Fibroblast of mammary gland (primary cell): ENCODE data around the gene NF1.
A peak's percentile ranks its signal among the peaks of the same experiment; 100 is the strongest.

Experiments used
- DNase-seq: peaks from one replicate; pipeline ENCODE4 v3.0.0-alpha.2; 2010; ENCODE audit warnings: low read depth
- H3K4me3 ChIP-seq: 2 replicates; pipeline ENCODE4 v1.5.1; 2011; ENCODE audit warnings: low read depth, mild to moderate bottlenecking, low read length, moderate library complexity; ENCODE audit not compliant: control insufficient read depth
- TF ChIP-seq, protein P1 (sequence below): conservative IDR thresholded peaks from 2 replicates; pipeline ENCODE4 v1.5.1; 2011; ENCODE audit warnings: low read depth, low read length, inconsistent platforms; ENCODE audit not compliant: control insufficient read depth, insufficient read depth

The NF1 gene

DNA sequence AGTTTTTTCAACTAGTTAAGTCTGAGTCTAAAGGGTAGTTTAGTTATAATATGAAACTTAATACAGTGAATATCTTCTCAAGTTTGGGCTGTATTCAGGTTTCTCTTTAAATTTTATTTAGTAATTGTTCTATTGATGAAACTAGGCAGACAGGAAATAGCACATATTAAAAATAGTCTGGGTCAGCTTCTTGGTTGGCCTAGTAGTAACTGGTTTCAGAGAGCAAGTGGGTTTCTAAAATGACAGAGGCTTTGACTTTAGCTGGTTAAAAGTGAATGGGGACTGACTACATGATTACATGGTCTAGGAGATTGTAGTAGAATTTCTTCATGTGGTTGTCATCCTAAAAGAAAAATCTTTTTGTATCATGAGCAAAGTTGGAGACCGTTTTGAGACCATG is 155.5 kb downstream of the NF1 start:
- DNase-seq = no peak
- TF ChIP-seq, protein P1, sequence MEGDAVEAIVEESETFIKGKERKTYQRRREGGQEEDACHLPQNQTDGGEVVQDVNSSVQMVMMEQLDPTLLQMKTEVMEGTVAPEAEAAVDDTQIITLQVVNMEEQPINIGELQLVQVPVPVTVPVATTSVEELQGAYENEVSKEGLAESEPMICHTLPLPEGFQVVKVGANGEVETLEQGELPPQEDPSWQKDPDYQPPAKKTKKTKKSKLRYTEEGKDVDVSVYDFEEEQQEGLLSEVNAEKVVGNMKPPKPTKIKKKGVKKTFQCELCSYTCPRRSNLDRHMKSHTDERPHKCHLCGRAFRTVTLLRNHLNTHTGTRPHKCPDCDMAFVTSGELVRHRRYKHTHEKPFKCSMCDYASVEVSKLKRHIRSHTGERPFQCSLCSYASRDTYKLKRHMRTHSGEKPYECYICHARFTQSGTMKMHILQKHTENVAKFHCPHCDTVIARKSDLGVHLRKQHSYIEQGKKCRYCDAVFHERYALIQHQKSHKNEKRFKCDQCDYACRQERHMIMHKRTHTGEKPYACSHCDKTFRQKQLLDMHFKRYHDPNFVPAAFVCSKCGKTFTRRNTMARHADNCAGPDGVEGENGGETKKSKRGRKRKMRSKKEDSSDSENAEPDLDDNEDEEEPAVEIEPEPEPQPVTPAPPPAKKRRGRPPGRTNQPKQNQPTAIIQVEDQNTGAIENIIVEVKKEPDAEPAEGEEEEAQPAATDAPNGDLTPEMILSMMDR = no peak
- no peak overlapping the region for H3K4me3 ChIP-seq

DNA sequence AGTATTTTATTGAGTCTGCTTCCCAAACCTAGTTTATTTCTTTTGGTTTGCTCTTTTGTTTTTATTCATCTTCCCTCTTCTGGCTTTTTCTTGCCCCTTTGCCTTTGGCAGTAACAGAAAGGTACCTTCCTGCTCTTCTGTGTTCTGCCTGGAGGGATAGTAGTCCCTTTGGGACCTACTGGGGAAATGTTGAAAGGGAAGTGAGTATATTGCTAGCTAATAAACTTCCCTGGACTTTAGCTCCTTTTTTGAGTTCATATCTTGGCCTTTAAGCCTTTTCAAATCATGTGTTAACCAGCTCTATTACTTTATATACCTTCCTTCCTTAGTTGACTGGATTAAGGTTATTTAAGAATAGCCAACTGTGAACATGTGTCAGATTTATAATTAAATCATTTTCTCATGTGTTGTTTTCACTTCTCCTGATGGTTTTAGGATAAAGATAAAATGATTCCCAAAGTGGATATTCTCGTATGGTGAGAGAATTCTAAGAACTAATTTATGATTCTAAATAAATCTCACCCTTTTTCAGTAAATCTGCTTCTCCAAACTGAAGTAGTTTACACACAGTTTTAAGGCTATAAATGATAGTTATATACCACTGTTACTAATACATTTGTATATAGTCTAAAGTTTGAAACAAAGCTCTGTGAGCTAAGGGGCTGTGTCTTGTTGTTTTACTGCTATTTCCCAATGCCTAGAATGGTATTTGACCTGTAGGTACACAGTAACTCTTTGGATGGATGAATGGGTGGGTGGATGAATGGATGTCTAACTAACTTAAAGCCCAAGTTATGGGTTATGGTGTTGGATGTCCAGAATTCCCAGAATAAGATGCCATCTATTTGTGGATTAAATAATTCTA is 156.6 kb downstream of the NF1 start:
- TF ChIP-seq, protein P1 = no peak
- H3K4me3 ChIP-seq = no peak overlapping the region
- peak; percentile 32 for DNase-seq

DNA sequence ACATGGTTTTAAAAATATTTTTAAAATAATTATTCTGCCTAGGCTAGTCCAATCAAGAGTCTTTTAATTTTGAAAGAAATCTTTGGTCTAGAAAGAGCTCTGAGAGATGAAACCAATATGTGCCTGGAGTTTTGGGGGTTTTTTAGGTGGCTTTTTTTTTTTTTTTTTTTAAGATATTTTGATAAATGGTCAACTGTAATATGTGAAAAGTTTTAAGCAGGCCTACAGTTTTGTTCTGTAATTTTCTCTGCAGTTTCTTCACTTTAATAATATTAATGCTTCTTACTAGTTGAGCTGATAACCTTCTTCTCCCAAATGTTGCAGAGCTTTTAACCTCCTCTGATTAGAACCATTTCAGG is 157.2 kb downstream of the NF1 start:
- H3K4me3 ChIP-seq = no peak overlapping the region
- TF ChIP-seq, protein P1 = no peak
- no peak for DNase-seq

DNA sequence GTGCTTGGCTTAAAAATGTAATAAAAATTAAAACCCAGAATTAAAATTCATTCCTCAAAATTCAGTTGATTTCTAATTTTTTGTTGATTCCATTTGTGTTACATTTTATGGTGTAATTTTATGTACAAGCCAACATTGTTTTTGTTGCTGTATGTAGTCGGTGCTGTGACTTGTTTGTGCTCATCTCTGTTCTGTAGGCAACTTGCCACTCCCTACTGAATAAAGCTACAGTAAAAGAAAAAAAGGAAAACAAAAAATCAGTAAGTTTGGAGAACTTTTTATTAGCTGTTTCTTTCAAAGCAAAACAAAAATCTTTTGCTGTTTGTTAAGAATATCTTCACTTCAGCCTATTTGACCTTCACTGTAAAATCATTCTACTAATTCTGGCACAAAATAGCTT is 158.0 kb downstream of the NF1 start:
- H3K4me3 ChIP-seq = no peak overlapping the region
- no peak for DNase-seq
- TF ChIP-seq, protein P1 = no peak

DNA sequence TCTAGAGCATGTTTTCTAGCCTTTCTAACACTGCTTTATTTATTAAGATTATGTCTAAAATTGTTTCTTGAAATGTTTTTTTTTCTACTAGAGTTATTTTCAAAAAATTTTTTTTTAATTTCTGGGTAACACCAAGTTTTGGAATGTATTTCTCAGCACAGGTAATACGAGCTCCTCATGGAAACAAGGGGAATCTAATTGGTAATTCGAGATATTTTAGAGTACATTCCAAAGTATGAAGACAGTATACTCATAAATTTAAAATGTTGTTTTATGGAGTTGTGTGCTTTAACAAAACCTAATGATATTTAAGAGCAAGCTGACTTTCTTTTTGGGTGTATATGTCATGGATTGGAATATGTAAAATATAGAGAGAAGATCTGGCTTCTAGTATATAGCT is 159.9 kb downstream of the NF1 start:
- TF ChIP-seq, protein P1 = no peak

DNA sequence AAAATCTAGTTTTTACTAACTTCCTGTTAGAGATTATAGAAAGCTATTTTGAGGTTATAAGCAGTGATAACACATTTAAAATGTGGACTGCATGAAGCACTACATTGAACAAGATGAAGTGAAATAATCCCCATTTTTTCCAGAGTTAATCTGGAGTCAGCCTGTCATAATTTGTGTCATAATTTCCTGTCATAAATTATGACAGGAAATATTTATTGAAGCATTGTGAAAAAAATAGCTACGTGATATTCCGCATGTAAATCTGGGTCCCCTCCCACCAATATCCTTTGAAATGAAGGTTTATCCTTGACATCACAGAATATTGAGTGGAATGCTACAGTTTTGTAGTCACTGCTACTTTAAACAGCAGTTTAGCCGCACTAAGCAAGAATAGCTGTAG is 162.2 kb downstream of the NF1 start:
- no peak for DNase-seq
- TF ChIP-seq, protein P1 = no peak
- H3K4me3 ChIP-seq = no peak overlapping the region

More for the DNA sequence above, 159.9 kb downstream of the NF1 start:
- no peak for DNase-seq
- no peak overlapping the region for H3K4me3 ChIP-seq

DNA sequence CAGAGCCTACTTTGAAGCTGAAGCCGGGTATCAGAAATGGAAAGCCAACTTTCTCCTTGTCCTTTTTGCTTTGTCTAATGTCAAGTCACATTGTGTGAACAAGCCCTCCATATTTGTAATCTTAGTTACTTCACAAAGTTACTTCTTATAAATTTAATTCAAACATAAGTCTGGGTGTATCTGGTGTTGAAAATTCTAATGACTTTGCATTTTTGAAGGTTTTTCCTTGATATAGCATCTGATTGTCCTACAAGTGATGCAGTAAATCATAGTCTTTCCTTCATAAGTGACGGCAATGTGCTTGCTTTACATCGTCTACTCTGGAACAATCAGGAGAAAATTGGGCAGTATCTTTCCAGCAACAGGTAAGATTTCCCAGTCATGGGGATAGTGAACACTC is 165.4 kb downstream of the NF1 start:
- TF ChIP-seq, protein P1 = no peak
- DNase-seq = no peak
- no peak overlapping the region for H3K4me3 ChIP-seq
